Left cardiac atrium (tissue), 4 donors: ENCODE results near the gene ZNF629. TPM values are rescaled to one million over a fixed set of nuclear protein-coding genes. Genes with fewer than 3 reads are reported as not detected.

Source experiments
- ATAC-seq, 2 donors: fragments of 200-7000 bp; cut with Tn5 transposase; one replicate each; pipeline ENCODE4 v1.9.1; 2020; ENCODE audit warnings: mild to moderate bottlenecking in 2 of 2, moderate library complexity in 2 of 2
- DNase-seq: peaks from one replicate; pipeline ENCODE4 v3.0.0-alpha.2; 2020
- intact Hi-C, 2 donors: fragments of 100-400 bp; cut with DNase I; formaldehyde crosslinking; loops; one replicate each; pipeline versions ENCODE4 v1.14.1 to v1.15.1; 2022 to 2023
- total RNA-seq, 2 donors: library from RNA; stranded (reverse); fragmentation: NEBNext Ultra II Directional; extraction: Animal tissue kit (Norgen Biotek cat#: 25700); gene quantifications; one replicate each; pipeline ENCODE4 v1.2.1, GENCODE V29; 2021
- donor health status: DM: no; HTN: yes; CAD: no.
- donor health status: DM: no; HTN: yes; CAD: no; lungs with severe emphysema.
- donor health status: DM: yes; HTN: yes; CAD: no.
- donor health status: Dilated cardiomyopathy.

The ZNF629 gene
- total RNA-seq, 2 donors from 2014 or later: 16.6 to 28.3 TPM

GRCh38 chr16:30736995-30737793 is 49.8 kb downstream of the ZNF629 start:
- DNase-seq (no peak), ATAC-seq (no peak)
- intact Hi-C loops: no loop called here

DNA sequence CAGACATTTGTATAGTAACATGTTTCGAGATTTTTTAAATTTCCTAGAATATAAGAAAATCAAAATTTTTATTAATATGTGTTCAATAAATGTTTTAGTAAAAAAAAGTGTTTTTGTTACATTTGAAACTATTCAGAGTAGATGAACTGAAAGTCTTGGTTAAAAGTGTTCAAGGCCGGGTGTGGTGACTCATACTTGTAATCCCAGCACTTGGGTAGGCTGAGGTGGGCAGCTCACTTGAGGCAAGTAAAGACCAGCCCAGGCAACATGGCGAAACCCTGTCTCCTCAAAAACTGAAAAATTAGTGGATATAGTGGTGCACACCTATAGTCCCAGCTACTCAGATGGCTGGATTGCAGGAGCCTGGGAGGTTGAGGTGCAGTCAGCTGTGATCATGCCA is 55.6 kb downstream of the ZNF629 start:
- DNase-seq (no peak), ATAC-seq (no peak)
- intact Hi-C loops: no loop called here

DNA sequence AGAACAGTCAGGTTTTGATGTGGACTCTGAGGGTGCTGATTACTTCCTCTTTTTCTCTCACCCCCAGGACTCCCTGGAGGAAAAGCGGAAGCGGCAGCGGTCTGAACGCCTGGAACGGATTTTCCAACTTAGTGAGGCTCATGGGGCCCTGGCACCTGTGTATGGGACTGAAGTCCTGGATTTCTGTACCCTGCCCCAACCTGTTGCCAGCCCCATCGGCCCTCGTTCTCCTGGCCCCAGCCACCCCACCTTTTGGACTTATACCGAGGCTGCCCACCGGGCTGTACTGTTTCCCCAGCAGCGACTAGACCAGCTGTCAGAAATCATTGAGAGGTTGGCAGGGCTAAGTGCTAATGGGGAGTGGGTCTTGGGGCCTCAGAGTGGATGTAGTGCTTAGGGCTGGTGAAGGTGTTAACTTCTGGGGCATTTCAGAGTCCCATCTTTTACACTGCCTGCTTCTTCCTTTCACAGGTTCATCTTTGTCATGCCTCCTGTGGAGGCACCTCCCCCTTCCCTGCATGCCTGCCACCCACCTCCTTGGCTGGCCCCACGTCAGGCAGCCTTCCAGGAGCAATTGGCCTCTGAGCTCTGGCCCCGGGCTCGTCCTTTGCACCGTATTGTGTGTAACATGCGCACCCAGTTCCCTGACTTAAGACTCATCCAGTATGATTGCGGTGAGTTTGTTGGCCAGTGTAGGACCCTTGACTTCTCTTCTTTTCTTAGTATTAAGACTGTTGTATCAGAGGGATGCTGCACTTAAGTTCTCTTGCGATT is 57.9 kb downstream of the ZNF629 start:
- peak in 1 of 2 donors; percentile 13 for ATAC-seq
- peak; percentile 38 for DNase-seq

More for the DNA sequence above, 57.9 kb downstream of the ZNF629 start:
- intact Hi-C loops: no loop called here

Other genes with a start within 250 kb of the ZNF629 start
- gene ZNF764, start 228.8 kb downstream of the ZNF629 start, total RNA-seq: 1 to 10 TPM; 5.7 to 8.7 TPM
- 10 to 100 TPM in 1 of 2 donors, 1 to 10 TPM in 1; 7.9 to 12.5 TPM for gene ZNF688, start 215.5 kb downstream of the ZNF629 start, total RNA-seq
- gene ZNF785, start 201.5 kb downstream of the ZNF629 start, total RNA-seq: 1 to 10 TPM; 8.2 to 9.8 TPM
- gene ZNF689, start 176.8 kb downstream of the ZNF629 start, total RNA-seq: 1 to 10 TPM; 5.2 to 6.6 TPM
- gene PRR14, start 136.2 kb downstream of the ZNF629 start, total RNA-seq: 10 to 100 TPM; 23.7 to 24.0 TPM
- 10 to 100 TPM; 29.5 to 37.2 TPM for gene FBRS, start 128.8 kb downstream of the ZNF629 start, total RNA-seq
- 10 to 100 TPM; 42.3 to 45.9 TPM for gene SRCAP, start 88.0 kb downstream of the ZNF629 start, total RNA-seq
- 10 to 100 TPM; 17.8 to 18.6 TPM for gene PHKG2, start 38.8 kb downstream of the ZNF629 start, total RNA-seq
- 1 to 10 TPM in 1 of 2 donors, under 1 TPM in 1; 0.52 to 1.1 TPM for gene CFAP119, start 25.1 kb downstream of the ZNF629 start, total RNA-seq
- gene RNF40, start 24.9 kb downstream of the ZNF629 start, total RNA-seq: 10 to 100 TPM; 41.2 to 72.1 TPM
- gene BCL7C, start 106.9 kb upstream of the ZNF629 start, total RNA-seq: 10 to 100 TPM; 20.9 to 27.9 TPM
- gene CTF1, start 109.4 kb upstream of the ZNF629 start, total RNA-seq: 1 to 10 TPM; 6.8 to 7.3 TPM
- 10 to 100 TPM in 1 of 2 donors, 1 to 10 TPM in 1; 6.4 to 10.1 TPM for gene FBXL19, start 136.4 kb upstream of the ZNF629 start, total RNA-seq
- gene ORAI3, start 161.9 kb upstream of the ZNF629 start, total RNA-seq: 10 to 100 TPM in 1 of 2 donors, 1 to 10 TPM in 1; 8.8 to 14.2 TPM
- gene SETD1A, start 170.5 kb upstream of the ZNF629 start, total RNA-seq: 10 to 100 TPM in 1 of 2 donors, 1 to 10 TPM in 1; 9.2 to 10.9 TPM
- gene HSD3B7, start 198.0 kb upstream of the ZNF629 start, total RNA-seq: 1 to 10 TPM; 9.8 to 10.0 TPM
- 1 to 10 TPM; 1.1 to 1.2 TPM for gene STX1B, start 223.4 kb upstream of the ZNF629 start, total RNA-seq
- 10 to 100 TPM; 45.8 to 53.4 TPM for gene STX4, start 246.4 kb upstream of the ZNF629 start, total RNA-seq